ENCODE results near the gene FRAS1.
"Not testable (repeated sequence)": the region's sequence is repeated elsewhere in the genome, so short reads cannot be mapped to it uniquely, and the experiment has no call there.

Gene FRAS1

DNA sequence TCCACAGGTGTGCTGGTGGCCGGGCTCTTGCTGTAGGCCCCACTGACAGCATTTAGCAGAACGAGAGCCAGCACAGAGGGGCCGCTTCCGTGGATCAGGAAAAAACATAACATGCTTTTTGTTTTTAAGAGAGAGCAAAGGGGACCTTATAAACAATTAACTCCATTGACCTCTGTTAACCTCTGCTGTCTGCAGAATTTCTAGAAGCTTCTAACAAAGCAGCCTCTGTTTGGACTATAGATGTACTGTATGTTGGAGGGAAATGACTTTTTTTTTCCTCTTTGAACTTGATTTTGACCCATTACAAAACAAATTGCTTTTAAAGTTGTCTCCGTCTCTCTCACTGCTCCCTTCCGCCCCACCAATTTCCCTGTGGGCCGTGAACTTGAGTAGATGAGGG lies 210.7 kb downstream of the FRAS1 start:
- Histone ChIP-seq H3K27ac (no peak overlapping the region), H3K36me3 (no peaks in the 10 kb centered on the region), H3K27me3 (no peaks in the 10 kb centered on the region), H3K4me3 (ENCODE audit: low read depth in 1 of 2, low read length in 1 of 2) (no peak overlapping the region), H3K4me1 (ENCODE audit: control insufficient read depth in 1 of 2, insufficient read depth in 1 of 2, low read depth in 1 of 2, low read length in 1 of 2) (no peaks in the 10 kb centered on the region), H3K9me3 (no peaks in the 10 kb centered on the region)
- no peak for TF ChIP-seq CTCF (IDR thresholded peaks at IDR 0.05)

- Histone ChIP-seq H3K9me3 (no peaks in the 10 kb centered on the region), H3K4me1 (ENCODE audit: control insufficient read depth in 1 of 2, insufficient read depth in 1 of 2, low read depth in 1 of 2, low read length in 1 of 2) (no peaks in the 10 kb centered on the region), H3K27me3 (no peaks in the 10 kb centered on the region), H3K27ac (no peak overlapping the region), H3K4me3 (ENCODE audit: low read depth in 1 of 2, low read length in 1 of 2) (no peak overlapping the region), H3K36me3 (no peaks in the 10 kb centered on the region)
- no peak for TF ChIP-seq CTCF (IDR thresholded peaks at IDR 0.05)
Measured at GRCh38 chr4:78268597-78268996, 211.5 kb downstream of the FRAS1 start.

GRCh38 chr4:78275450-78275849 lies 218.3 kb downstream of the FRAS1 start:
- H3K36me3 ChIP-seq; H3K27me3 ChIP-seq; H3K4me1 ChIP-seq (ENCODE audit: control insufficient read depth in 1 of 2, insufficient read depth in 1 of 2, low read depth in 1 of 2, low read length in 1 of 2); H3K4me3 ChIP-seq (ENCODE audit: low read depth in 1 of 2, low read length in 1 of 2); H3K27ac ChIP-seq; H3K9me3 ChIP-seq: not testable (repeated sequence)

DNA sequence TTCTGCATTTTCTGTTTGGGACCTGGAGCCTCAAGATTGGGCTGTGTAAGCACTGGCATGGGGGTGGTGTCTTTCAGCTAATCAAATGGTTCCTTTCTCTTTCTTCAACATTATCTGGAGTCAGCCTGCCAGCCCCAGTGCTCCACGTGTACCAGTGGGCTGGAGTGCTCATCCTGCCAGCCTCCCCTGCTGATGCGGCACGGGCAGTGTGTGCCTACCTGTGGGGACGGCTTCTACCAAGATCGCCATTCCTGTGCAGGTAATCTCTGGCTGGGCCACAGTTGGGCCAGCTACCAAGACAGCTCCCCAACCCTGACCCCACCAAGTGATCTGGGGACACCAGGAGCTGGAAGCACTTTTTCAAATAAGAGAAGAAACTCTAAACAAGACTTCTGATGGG lies 229.2 kb downstream of the FRAS1 start:
- Histone ChIP-seq H3K4me3 (ENCODE audit: low read depth in 1 of 2, low read length in 1 of 2) (no peak overlapping the region), H3K9me3 (no peaks in the 10 kb centered on the region), H3K27me3 (no peaks in the 10 kb centered on the region), H3K27ac (no peak overlapping the region), H3K36me3 (no peaks in the 10 kb centered on the region), H3K4me1 (ENCODE audit: control insufficient read depth in 1 of 2, insufficient read depth in 1 of 2, low read depth in 1 of 2, low read length in 1 of 2) (no peaks in the 10 kb centered on the region)
- no peak for TF ChIP-seq CTCF (IDR thresholded peaks at IDR 0.05)

- Histone ChIP-seq H3K4me1 (ENCODE audit: control insufficient read depth in 1 of 2, insufficient read depth in 1 of 2, low read depth in 1 of 2, low read length in 1 of 2) (no peaks in the 10 kb centered on the region), H3K36me3 (no peaks in the 10 kb centered on the region), H3K9me3 (no peaks in the 10 kb centered on the region), H3K27ac (no peak overlapping the region), H3K4me3 (ENCODE audit: low read depth in 1 of 2, low read length in 1 of 2) (no peak overlapping the region), H3K27me3 (no peaks in the 10 kb centered on the region)
- no peak for TF ChIP-seq CTCF (IDR thresholded peaks at IDR 0.05)
Measured at GRCh38 chr4:78288327-78288726, 231.2 kb downstream of the FRAS1 start.

- H3K36me3 ChIP-seq, result no peaks in the 10 kb centered on the region
- TF ChIP-seq CTCF (IDR thresholded peaks at IDR 0.05), result no peak
- no peak overlapping the region for H3K27ac ChIP-seq
- no peaks in the 10 kb centered on the region for H3K9me3 ChIP-seq
- H3K4me1 ChIP-seq (ENCODE audit: control insufficient read depth in 1 of 2, insufficient read depth in 1 of 2, low read depth in 1 of 2, low read length in 1 of 2), result no peaks in the 10 kb centered on the region
- no peaks in the 10 kb centered on the region for H3K27me3 ChIP-seq
- H3K4me3 ChIP-seq (ENCODE audit: low read depth in 1 of 2, low read length in 1 of 2), result no peak overlapping the region
Measured at GRCh38 chr4:78291277-78291676, 234.2 kb downstream of the FRAS1 start.
